Lung (tissue), 12 donors: ENCODE measurements around the gene SLC6A13. TPM values are rescaled to one million over a fixed set of nuclear protein-coding genes. Genes with fewer than 3 reads are reported as not detected.
"Not testable (repeated sequence)": the region's sequence is repeated elsewhere in the genome, so short reads cannot be mapped to it uniquely, and the experiment has no call there.

Source experiments
- ATAC-seq: fragments of 200-7000 bp; cut with Tn5 transposase; one replicate; pipeline ENCODE4 v1.9.1; 2020; ENCODE audit warnings: moderate number of reproducible peaks; ENCODE audit not compliant: insufficient read depth, low FRiP score
- DNase-seq, 3 donors: peaks; one replicate each; pipeline ENCODE4 v3.0.0-alpha.2; 2013 to 2017
- H3K27ac ChIP-seq, 2 donors: one replicate each; pipeline ENCODE4 v1.5.1; 2013; ENCODE audit warnings: mild to moderate bottlenecking in 2 of 2, moderate library complexity in 2 of 2, control low read depth in 1 of 2, inconsistent platforms in 1 of 2, low read depth in 1 of 2, low read length in 1 of 2
- H3K27me3 ChIP-seq, 3 donors: one replicate each; pipeline ENCODE4 v1.5.1; 2013; ENCODE audit warnings: low read length in 2 of 3; ENCODE audit not compliant: control insufficient read depth in 3 of 3, insufficient read depth in 3 of 3
- H3K36me3 ChIP-seq, 4 donors: one replicate each; pipeline ENCODE4 v1.5.1; 2013; ENCODE audit warnings: low read length in 4 of 4, mild to moderate bottlenecking in 1 of 4, moderate library complexity in 1 of 4; ENCODE audit not compliant: control insufficient read depth in 4 of 4, insufficient read depth in 4 of 4
- H3K4me1 ChIP-seq, 5 donors: one replicate each; pipeline ENCODE4 v1.5.1; 2013; ENCODE audit warnings: low read length in 5 of 5, mild to moderate bottlenecking in 2 of 5, moderate library complexity in 1 of 5; ENCODE audit not compliant: control insufficient read depth in 5 of 5, insufficient read depth in 5 of 5
- H3K4me3 ChIP-seq: one replicate; pipeline ENCODE4 v1.5.1; 2013; ENCODE audit warnings: mild to moderate bottlenecking, control low read depth, moderate library complexity
- H3K9ac ChIP-seq, 2 donors: one replicate each; pipeline ENCODE4 v1.5.1; 2013; ENCODE audit warnings: low read length in 2 of 2, control low read depth in 1 of 2; ENCODE audit not compliant: insufficient read depth in 1 of 2
- H3K9me3 ChIP-seq, 4 donors: one replicate each; pipeline ENCODE4 v1.5.1; 2013; ENCODE audit warnings: low read length in 3 of 4, mild to moderate bottlenecking in 1 of 4, moderate library complexity in 1 of 4; ENCODE audit not compliant: control insufficient read depth in 4 of 4, insufficient read depth in 3 of 4
- WGBS, 2 donors: extraction: QIAGEN DNeasy Blood & Tissue Kit; methylation state at CpG; one replicate each; pipeline ENCODE4 v1.1.7; 2013; 5-methylcytosine and 5-hydroxymethylcytosine counted together
- polyA plus RNA-seq, 2 donors: library from polyadenylated mRNA; stranded (reverse); fragments of 200-250 nt; gene quantifications; one replicate each; pipeline ENCODE4 v1.2.1, GENCODE V29; 2013
- total RNA-seq, 2 donors: library from RNA; depleted of rRNA in 1 of 2; stranded (reverse); fragments of >200 nt in 1 of 2; gene quantifications; one replicate each; pipeline ENCODE4 v1.2.1, GENCODE V29; 2014 to 2021
- TF ChIP-seq, protein P1 (sequence below): IDR thresholded peaks from 2 replicates; pipeline ENCODE4 v1.5.1; 2012; ENCODE audit warnings: mild to moderate bottlenecking; ENCODE audit errors: control extremely low read depth, extremely low read depth
- donor health status: control.
- donor health status: control.
- donor health status: Bipolar disorder and iron deficiency.
- donor health status: healthy.
- donor health status: DM: yes; HTN: yes; CAD: no.

SLC6A13 gene
- total and polyA plus RNA-seq, 4 donors, result 0.46 to 2.4 (median 1.0) TPM

DNA sequence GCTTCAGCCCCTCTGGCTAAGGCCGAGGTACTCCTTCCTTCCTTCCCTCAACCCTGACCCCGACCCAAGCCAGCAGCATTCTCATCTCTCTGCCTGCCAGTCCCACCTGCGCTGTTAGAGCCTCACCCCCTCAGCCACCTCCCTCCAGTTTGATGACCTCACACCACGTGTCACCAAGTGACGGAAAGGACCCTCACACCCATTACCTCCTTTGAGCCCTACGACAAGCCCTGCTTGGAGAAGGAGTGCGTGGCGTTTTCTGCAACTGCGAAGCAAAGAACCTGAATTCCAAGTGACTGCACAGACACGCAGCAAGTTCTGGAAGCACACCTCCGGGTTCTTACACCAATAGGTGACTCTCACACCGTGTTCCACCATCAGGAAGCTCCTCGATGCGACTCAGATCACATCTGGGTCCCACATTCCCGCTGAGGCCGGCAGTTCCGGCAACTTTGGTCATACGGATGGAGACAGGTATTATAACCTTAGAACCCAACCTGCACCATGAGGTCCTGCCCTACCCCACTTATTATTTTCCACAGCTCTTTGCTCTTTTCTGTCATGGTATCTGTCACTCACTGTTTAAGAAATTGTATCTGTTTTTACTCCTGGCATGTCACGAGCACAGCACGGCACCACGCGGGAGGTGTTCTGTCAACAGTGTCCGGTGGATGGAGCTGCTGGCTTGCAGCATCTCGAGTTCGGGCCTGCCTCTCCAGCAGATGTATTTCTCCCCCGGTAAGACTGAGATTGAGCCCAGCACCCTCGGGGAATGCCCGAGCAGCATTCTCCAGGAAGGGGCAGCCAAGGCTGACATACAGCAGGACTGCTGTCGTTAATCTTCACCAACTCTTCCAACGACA lies 43.7 kb downstream of the SLC6A13 start:
- 85 to 87% methylated on average over 30 of the region's 30 CpGs for WGBS, 2 donors
- Histone ChIP-seq H3K4me3 (no peak overlapping the region), H3K27me3 (no peaks in the 10 kb centered on the region), H3K4me1 (peaks cover 0 to 4% (median 0%) of the 10 kb centered on the region in 5 donors), H3K36me3 (no peaks in the 10 kb centered on the region), H3K27ac (no peak overlapping the region), H3K9me3 (no peaks in the 10 kb centered on the region), H3K9ac (no peak overlapping the region)
- no peak for DNase-seq
- TF ChIP-seq, protein P1, sequence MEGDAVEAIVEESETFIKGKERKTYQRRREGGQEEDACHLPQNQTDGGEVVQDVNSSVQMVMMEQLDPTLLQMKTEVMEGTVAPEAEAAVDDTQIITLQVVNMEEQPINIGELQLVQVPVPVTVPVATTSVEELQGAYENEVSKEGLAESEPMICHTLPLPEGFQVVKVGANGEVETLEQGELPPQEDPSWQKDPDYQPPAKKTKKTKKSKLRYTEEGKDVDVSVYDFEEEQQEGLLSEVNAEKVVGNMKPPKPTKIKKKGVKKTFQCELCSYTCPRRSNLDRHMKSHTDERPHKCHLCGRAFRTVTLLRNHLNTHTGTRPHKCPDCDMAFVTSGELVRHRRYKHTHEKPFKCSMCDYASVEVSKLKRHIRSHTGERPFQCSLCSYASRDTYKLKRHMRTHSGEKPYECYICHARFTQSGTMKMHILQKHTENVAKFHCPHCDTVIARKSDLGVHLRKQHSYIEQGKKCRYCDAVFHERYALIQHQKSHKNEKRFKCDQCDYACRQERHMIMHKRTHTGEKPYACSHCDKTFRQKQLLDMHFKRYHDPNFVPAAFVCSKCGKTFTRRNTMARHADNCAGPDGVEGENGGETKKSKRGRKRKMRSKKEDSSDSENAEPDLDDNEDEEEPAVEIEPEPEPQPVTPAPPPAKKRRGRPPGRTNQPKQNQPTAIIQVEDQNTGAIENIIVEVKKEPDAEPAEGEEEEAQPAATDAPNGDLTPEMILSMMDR, result no peak
- ATAC-seq, result no peak

DNA sequence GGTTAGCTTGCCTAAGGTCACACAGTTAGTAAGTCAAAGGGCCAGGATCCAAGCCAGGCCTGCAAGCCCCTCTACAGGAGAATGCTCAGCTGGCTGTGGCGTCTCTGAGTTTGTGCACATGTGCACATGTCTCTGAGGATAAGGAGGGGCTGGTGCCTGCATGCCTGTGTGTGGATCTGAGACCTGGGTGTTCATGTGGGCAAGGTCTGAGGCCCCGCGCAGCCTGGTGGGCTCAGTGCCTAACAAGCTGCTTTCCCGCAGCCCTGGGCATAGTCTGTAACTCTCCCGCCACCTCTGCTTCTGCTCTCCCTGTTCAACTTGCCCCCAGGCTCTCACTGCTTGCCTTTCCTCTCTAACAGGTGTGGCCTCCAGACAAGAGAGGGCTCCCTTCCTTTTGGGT lies 44.4 kb downstream of the SLC6A13 start:
- Histone ChIP-seq H3K36me3 (no peaks in the 10 kb centered on the region), H3K9me3 (no peaks in the 10 kb centered on the region), H3K27ac (no peak overlapping the region), H3K27me3 (no peaks in the 10 kb centered on the region), H3K4me1 (peaks cover 0 to 9% (median 4%) of the 10 kb centered on the region in 5 donors), H3K9ac (no peak overlapping the region), H3K4me3 (no peak overlapping the region)
- ATAC-seq (no peak), DNase-seq (no peak)
- 89 to 91% methylated on average over 5 of the region's 5 CpGs for WGBS, 2 donors
- TF ChIP-seq, protein P1, result no peak

DNA sequence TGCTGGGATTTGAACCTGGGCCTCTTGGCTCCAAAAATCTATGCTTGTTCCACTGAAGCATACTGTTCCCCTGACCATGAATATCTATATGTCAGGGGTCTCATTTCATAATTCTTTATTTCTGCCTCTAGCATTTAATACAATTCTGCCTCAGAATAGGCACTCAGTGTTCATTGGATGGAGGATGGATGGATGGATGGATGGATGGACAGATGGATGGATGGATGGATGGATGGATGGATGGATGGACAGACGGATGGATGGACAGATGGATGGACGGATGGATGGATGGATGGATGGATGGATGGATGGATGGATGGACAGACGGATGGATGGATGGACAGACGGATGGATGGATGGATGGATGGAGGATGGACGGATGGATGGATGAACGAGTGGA lies 45.6 kb downstream of the SLC6A13 start:
- not testable (repeated sequence) for H3K4me3 ChIP-seq, DNase-seq, H3K9ac ChIP-seq, H3K9me3 ChIP-seq, H3K27ac ChIP-seq, H3K27me3 ChIP-seq, ATAC-seq, H3K36me3 ChIP-seq
- WGBS, 2 donors, result 65 to 77% methylated on average over 6 of the region's 6 CpGs
- peaks cover 0 to 16% (median 7%) of the 10 kb centered on the region in 5 donors for H3K4me1 ChIP-seq

DNA sequence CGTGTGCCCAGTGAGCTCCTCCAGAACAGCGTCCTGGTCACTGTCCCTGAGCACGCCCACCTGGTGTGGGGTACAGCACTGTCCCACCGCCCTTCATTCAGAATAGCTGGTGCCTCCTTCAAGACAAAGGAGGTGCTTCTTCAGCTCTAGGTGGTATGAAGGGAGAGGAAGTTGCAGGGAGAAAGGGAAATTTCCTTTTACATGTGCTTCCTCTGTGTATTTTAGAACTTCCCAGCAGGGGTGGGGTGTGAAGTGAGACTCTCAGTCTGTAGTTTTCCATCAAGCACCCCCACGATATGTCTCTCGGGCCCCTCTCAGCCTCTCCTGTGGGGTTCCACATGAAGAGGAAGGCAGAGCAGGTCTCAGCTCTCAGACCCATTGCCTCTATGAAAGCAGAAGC lies 47.5 kb downstream of the SLC6A13 start:
- Histone ChIP-seq H3K9ac (no peak overlapping the region), H3K27ac (no peak overlapping the region), H3K4me3 (no peak overlapping the region), H3K4me1 (peaks cover 0 to 16% (median 7%) of the 10 kb centered on the region in 5 donors), H3K9me3 (no peaks in the 10 kb centered on the region), H3K36me3 (no peaks in the 10 kb centered on the region), H3K27me3 (no peaks in the 10 kb centered on the region)
- WGBS, 2 donors, result 79 to 83% methylated on average over 6 of the region's 6 CpGs
- TF ChIP-seq, protein P1, result no peak
- ATAC-seq (no peak), DNase-seq (no peak)
